CD4-positive, alpha-beta T cell (primary cell): ENCODE data around the gene GALNT7. TPM values are rescaled to one million over a fixed set of nuclear protein-coding genes. Genes with fewer than 3 reads are reported as not detected.

ENCODE experiments used
- ATAC-seq: fragments of 200-7000 bp; cut with Tn5 transposase; one replicate; pipeline ENCODE4 v1.10.0; 2022; ENCODE audit warnings: mild to moderate bottlenecking; ENCODE audit not compliant: poor library complexity
- CTCF ChIA-PET: fragments of 350-600 bp; sonication (Branson Sonifier 250); formaldehyde crosslinking; loops from one replicate; lab custom pipeline; 2021; ENCODE audit warnings: antibody characterized with exemption, inconsistent platforms; lab: Charles Lee
- POLR2A ChIA-PET: fragments of 350-600 bp; sonication (Branson Sonifier 250); formaldehyde crosslinking; loops from one replicate; lab custom pipeline; 2021; ENCODE audit warnings: antibody characterized with exemption, inconsistent platforms; lab: Charles Lee
- DNase-seq, 14 experiments: peaks; one replicate each; pipeline ENCODE4 v3.0.0-alpha.2; 2013 to 2020; ENCODE audit warnings: mixed read lengths in 2 of 14
- H3K27ac ChIP-seq, 2 donors: one replicate each; pipeline versions ENCODE4 v1.5.1 to v1.7.0; 2013; ENCODE audit warnings: low read length in 2 of 2, low read depth in 1 of 2, mild to moderate bottlenecking in 1 of 2
- H3K27me3 ChIP-seq, 2 experiments: 1 replicate in 1 of 2; 2 replicates in 1 of 2; pipeline versions ENCODE4 v1.6.1 to v1.7.0; 2013; ENCODE audit warnings: low read length in 2 of 2, control low read depth in 1 of 2, mild to moderate bottlenecking in 1 of 2, moderate library complexity in 1 of 2; ENCODE audit not compliant: insufficient read depth in 2 of 2, control insufficient read depth in 1 of 2
- H3K36me3 ChIP-seq: one replicate; pipeline ENCODE4 v1.6.1; 2013; ENCODE audit warnings: low read length, control low read depth; ENCODE audit not compliant: insufficient read depth
- H3K4me1 ChIP-seq: one replicate; pipeline ENCODE4 v1.6.1; 2013; ENCODE audit warnings: low read length, control low read depth; ENCODE audit not compliant: insufficient read depth
- H3K4me3 ChIP-seq: one replicate; pipeline ENCODE4 v1.5.1; 2013; ENCODE audit warnings: mild to moderate bottlenecking, low read length, moderate library complexity
- H3K9me3 ChIP-seq, 2 experiments: 1 replicate in 1 of 2; 2 replicates in 1 of 2; pipeline versions ENCODE4 v1.6.1 to v1.7.0; 2013; ENCODE audit warnings: low read length in 2 of 2, mild to moderate bottlenecking in 2 of 2, control low read depth in 1 of 2, moderate library complexity in 1 of 2; ENCODE audit not compliant: control insufficient read depth in 1 of 2, insufficient read depth in 1 of 2
- H3K27ac Mint-ChIP-seq: one replicate; pipeline ENCODE4 v1.8.0; 2020; ENCODE audit warnings: mixed read lengths
- H3K27me3 Mint-ChIP-seq: one replicate; pipeline ENCODE4 v1.8.0; 2021; ENCODE audit warnings: mixed read lengths
- H3K36me3 Mint-ChIP-seq: one replicate; pipeline ENCODE4 v1.8.0; 2021; ENCODE audit warnings: low read depth, mixed read lengths
- H3K4me1 Mint-ChIP-seq: one replicate; pipeline ENCODE4 v1.8.0; 2021; ENCODE audit warnings: low read depth, mixed read lengths
- H3K4me3 Mint-ChIP-seq: one replicate; pipeline ENCODE4 v1.8.0; 2020; ENCODE audit warnings: mild to moderate bottlenecking, mixed read lengths
- H3K9me3 Mint-ChIP-seq: one replicate; pipeline ENCODE4 v1.8.0; 2020; ENCODE audit warnings: mixed read lengths
- intact Hi-C, 2 experiments: fragments of 100-400 bp; cut with DNase I in 1 of 2; cut with micrococcal nuclease in 1 of 2; formaldehyde crosslinking; loops; one replicate each; pipeline versions ENCODE4 v1.15.1 to v1.9.0; 2023 to 2025; cut with DNase I, micrococcal nuclease
- total RNA-seq, 174 experiments: library from RNA in 2 of 174; stranded (reverse) in 2 of 174; gene quantifications; one replicate each; pipeline ENCODE4 v1.2.3 and lab custom pipeline; 2021 to 2026
- TF ChIP-seq, protein P1 (sequence below): fragments of 200-600 bp; IDR thresholded peaks from one replicate; pipeline ENCODE4 v1.8.0; 2022; ENCODE audit warnings: antibody characterized with exemption, mild to moderate bottlenecking

GALNT7 gene
- total RNA-seq, 2 experiments from 2014 or later, result 4.6 to 4.8 TPM

DNA sequence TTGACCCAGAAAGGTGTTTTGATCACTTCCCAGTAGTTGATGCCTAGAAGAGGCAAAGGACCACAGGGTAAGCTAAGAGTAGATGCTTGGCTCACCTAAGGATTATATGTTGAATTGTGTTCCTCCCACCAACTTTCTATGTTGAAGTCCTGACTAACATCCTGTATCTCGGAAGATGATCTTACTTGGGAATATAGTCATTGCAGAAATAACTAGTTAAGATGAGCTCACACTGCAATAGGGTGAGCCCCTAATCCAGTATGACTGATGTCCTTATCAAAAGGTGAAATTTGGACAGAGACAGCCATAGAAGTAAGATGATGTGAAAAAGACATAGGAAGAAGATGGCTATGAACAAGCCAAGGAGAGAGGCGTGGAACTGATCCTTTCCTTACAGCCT lies 168.9 kb downstream of the GALNT7 start:
- ATAC-seq, result no peak
- Mint-ChIP-seq H3K4me3 (peak overlapping the region; percentile 3), H3K9me3 (no peaks in the 10 kb centered on the region)

GRCh38 chr4:173343832-173344397 lies 175.3 kb downstream of the GALNT7 start:
- Mint-ChIP-seq H3K9me3 (no peaks in the 10 kb centered on the region), H3K27ac (no peak overlapping the region), H3K4me1 (no peaks in the 10 kb centered on the region), H3K27me3 (no peaks in the 10 kb centered on the region), H3K4me3 (no peak overlapping the region), H3K36me3 (no peaks in the 10 kb centered on the region)
- TF ChIP-seq, protein P1, sequence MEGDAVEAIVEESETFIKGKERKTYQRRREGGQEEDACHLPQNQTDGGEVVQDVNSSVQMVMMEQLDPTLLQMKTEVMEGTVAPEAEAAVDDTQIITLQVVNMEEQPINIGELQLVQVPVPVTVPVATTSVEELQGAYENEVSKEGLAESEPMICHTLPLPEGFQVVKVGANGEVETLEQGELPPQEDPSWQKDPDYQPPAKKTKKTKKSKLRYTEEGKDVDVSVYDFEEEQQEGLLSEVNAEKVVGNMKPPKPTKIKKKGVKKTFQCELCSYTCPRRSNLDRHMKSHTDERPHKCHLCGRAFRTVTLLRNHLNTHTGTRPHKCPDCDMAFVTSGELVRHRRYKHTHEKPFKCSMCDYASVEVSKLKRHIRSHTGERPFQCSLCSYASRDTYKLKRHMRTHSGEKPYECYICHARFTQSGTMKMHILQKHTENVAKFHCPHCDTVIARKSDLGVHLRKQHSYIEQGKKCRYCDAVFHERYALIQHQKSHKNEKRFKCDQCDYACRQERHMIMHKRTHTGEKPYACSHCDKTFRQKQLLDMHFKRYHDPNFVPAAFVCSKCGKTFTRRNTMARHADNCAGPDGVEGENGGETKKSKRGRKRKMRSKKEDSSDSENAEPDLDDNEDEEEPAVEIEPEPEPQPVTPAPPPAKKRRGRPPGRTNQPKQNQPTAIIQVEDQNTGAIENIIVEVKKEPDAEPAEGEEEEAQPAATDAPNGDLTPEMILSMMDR, result no peak
- no peaks in the 10 kb centered on the region for H3K36me3 ChIP-seq
- H3K27me3 ChIP-seq, result no peaks in the 10 kb centered on the region
- ATAC-seq (no peak), DNase-seq (no peak)
- H3K9me3 ChIP-seq, result peaks cover 0 to 3% of the 10 kb centered on the region in 2 experiments
- H3K27ac ChIP-seq, result no peak overlapping the region
- ChIA-PET POLR2A (no interaction called here), CTCF (no interaction called here)
- intact Hi-C loops, result loop anchor here in 1 of 2 experiments (2.0 kb wide), 1 partner anchor 13 kb away; no protein-coding TSS in a partner anchor
- H3K4me1 ChIP-seq, result no peaks in the 10 kb centered on the region
- H3K4me3 ChIP-seq, result no peak overlapping the region

More for the DNA sequence above, 168.9 kb downstream of the GALNT7 start:
- no peak for DNase-seq
- Histone ChIP-seq H3K36me3 (no peaks in the 10 kb centered on the region), H3K27ac (no peak overlapping the region), H3K27me3 (no peaks in the 10 kb centered on the region), H3K9me3 (no peaks in the 10 kb centered on the region), H3K4me3 (no peak overlapping the region), H3K4me1 (peaks cover 13% of the 10 kb centered on the region)
- H3K27me3 Mint-ChIP-seq, result peaks cover 13% of the 10 kb centered on the region
- ChIA-PET CTCF (interaction anchor here (0.5 kb wide), 1 partner anchor 27 kb away, joined by 3 read pairs; no protein-coding TSS in a partner anchor), POLR2A (interaction anchor here (0.6 kb wide), 1 partner anchor 73 kb away, joined by 3 read pairs; no protein-coding TSS in a partner anchor)
- no peak overlapping the region for H3K27ac Mint-ChIP-seq
- intact Hi-C loops, result loop anchor here (2.0 to 10.0 kb wide), 2 partner anchors 29 to 947 kb away; partner anchors contain the start of genes CEP44 (in 2 of the 2) and FBXO8 (in 2 of the 2)
- H3K36me3 Mint-ChIP-seq, result peaks cover 21% of the 10 kb centered on the region
- peaks cover 23% of the 10 kb centered on the region for H3K4me1 Mint-ChIP-seq
- TF ChIP-seq, protein P1, result no peak

DNA sequence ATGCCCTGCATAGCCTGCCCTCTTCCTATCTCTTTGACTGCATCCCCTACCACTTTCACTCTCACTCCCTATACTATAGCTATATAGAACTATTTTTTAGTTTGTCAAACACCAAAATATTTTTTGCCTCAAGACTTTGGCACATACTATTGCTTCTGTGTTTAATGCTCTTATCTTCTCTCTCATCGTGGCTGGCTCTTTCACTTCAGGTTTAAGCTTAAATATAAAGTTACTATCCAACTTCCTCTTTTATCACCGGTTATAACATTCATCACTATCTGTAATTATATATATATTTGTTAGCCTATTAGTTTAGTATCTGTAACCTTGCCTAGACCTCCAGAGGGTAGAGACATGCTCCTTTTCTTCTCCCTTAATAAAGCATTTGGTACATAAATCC lies 177.0 kb downstream of the GALNT7 start:
- no peak overlapping the region for H3K4me3 ChIP-seq
- H3K4me1 ChIP-seq, result no peaks in the 10 kb centered on the region
- H3K4me3 Mint-ChIP-seq, result no peak overlapping the region
- TF ChIP-seq, protein P1, result no peak
- no peaks in the 10 kb centered on the region for H3K9me3 Mint-ChIP-seq
- H3K27ac ChIP-seq, result no peak overlapping the region
- POLR2A ChIA-PET, result interaction anchor here (1.3 to 3.5 kb wide), 2 partner anchors 12 to 25 kb away, joined by 4 to 20 read pairs; partner anchors contain the start of genes HMGB2 and SAP30
- H3K27me3 Mint-ChIP-seq, result peaks cover 3% of the 10 kb centered on the region
- no peaks in the 10 kb centered on the region for H3K27me3 ChIP-seq
- no peaks in the 10 kb centered on the region for H3K36me3 ChIP-seq
- no peaks in the 10 kb centered on the region for H3K4me1 Mint-ChIP-seq
- DNase-seq, result no peak
- H3K9me3 ChIP-seq, result peaks cover 0 to 3% of the 10 kb centered on the region in 2 experiments
- no peaks in the 10 kb centered on the region for H3K36me3 Mint-ChIP-seq
- no peak overlapping the region for H3K27ac Mint-ChIP-seq
- no peak for ATAC-seq
- CTCF ChIA-PET, result no interaction called here
- intact Hi-C loops, result no loop called here
